Esophagus (tissue), 2 donors: ENCODE data around the gene RERGL. TPM values are rescaled to one million over a fixed set of nuclear protein-coding genes. Genes with fewer than 3 reads are reported as not detected.
"Not testable (repeated sequence)": the region's sequence is repeated elsewhere in the genome, so short reads cannot be mapped to it uniquely, and the experiment has no call there.

ENCODE experiments used
- H3K27ac ChIP-seq, 2 donors: one replicate each; pipeline ENCODE4 v1.5.1; 2013; ENCODE audit warnings: low read depth in 2 of 2, mild to moderate bottlenecking in 2 of 2, inconsistent platforms in 1 of 2, low read length in 1 of 2, moderate library complexity in 1 of 2
- H3K27me3 ChIP-seq, 2 donors: one replicate each; pipeline ENCODE4 v1.6.1; 2013; ENCODE audit warnings: low read length in 2 of 2, control low read depth in 1 of 2, mild to moderate bottlenecking in 1 of 2; ENCODE audit not compliant: insufficient read depth in 2 of 2, control insufficient read depth in 1 of 2
- H3K36me3 ChIP-seq, 2 donors: one replicate each; pipeline ENCODE4 v1.6.1; 2013; ENCODE audit warnings: low read length in 1 of 2; ENCODE audit not compliant: control insufficient read depth in 2 of 2, insufficient read depth in 2 of 2
- H3K4me1 ChIP-seq, 2 donors: one replicate each; pipeline ENCODE4 v1.6.1; 2013; ENCODE audit warnings: low read length in 1 of 2; ENCODE audit not compliant: control insufficient read depth in 2 of 2, insufficient read depth in 2 of 2
- H3K4me3 ChIP-seq, 2 donors: one replicate each; pipeline ENCODE4 v1.5.1; 2013; ENCODE audit warnings: low read length in 2 of 2, mild to moderate bottlenecking in 2 of 2, low read depth in 1 of 2, moderate library complexity in 1 of 2
- H3K9me3 ChIP-seq, 2 donors: one replicate each; pipeline ENCODE4 v1.6.1; 2013; ENCODE audit warnings: mild to moderate bottlenecking in 2 of 2, low read depth in 1 of 2, low read length in 1 of 2, moderate library complexity in 1 of 2; ENCODE audit not compliant: control insufficient read depth in 2 of 2, insufficient read depth in 1 of 2
- WGBS, 2 donors: extraction: QIAGEN DNeasy Blood & Tissue Kit; methylation state at CpG; one replicate each; pipeline ENCODE4 v1.1.7; 2013; 5-methylcytosine and 5-hydroxymethylcytosine counted together
- polyA plus RNA-seq, 2 donors: library from polyadenylated mRNA; stranded (reverse); fragments of 200-250 nt; gene quantifications; one replicate each; pipeline ENCODE4 v1.2.3, GENCODE V29; 2013
- donor health status: healthy with polysubstance abuse.
- donor health status: Bipolar disorder and iron deficiency.

RERGL gene
- polyA plus RNA-seq, 2 donors, result 2.1 to 7.4 TPM

- Histone ChIP-seq H3K9me3 (no peaks in the 10 kb centered on the region), H3K4me1 (no peaks in the 10 kb centered on the region)
- WGBS, 2 donors, result 84% methylated on average over 7 of the region's 7 CpGs
Measured at GRCh38 chr12:18045446-18045992, 44.5 kb downstream of the RERGL start.

GRCh38 chr12:18040060-18040742 lies 49.8 kb downstream of the RERGL start:
- WGBS, 2 donors, result 90 to 96% methylated on average over 27 of the region's 27 CpGs
- not testable (repeated sequence) for H3K9me3 ChIP-seq, H3K27me3 ChIP-seq, H3K27ac ChIP-seq, H3K36me3 ChIP-seq, H3K4me1 ChIP-seq, H3K4me3 ChIP-seq

More at GRCh38 chr12:18045446-18045992, 44.5 kb downstream of the RERGL start:
- no peaks in the 10 kb centered on the region for H3K36me3 ChIP-seq
- H3K27me3 ChIP-seq, result no peaks in the 10 kb centered on the region
- no peak overlapping the region for H3K4me3 ChIP-seq
- no peak overlapping the region for H3K27ac ChIP-seq

Other genes starting within 250 kb of the RERGL start
- 1 to 10 TPM; 1.8 to 2.1 TPM for gene PIK3C2G, start 171.3 kb upstream of the RERGL start, polyA plus RNA-seq